Endothelial cell of umbilical vein (primary cell): Measurements from ENCODE around the gene MAMDC4. TPM values are rescaled to one million over a fixed set of nuclear protein-coding genes. Genes with fewer than 3 reads are reported as not detected.

Experiments used
- BruUV-seq: library from RNA; stranded (reverse); fragments of 400-500 nt; replicated peaks from 2 replicates; lab custom pipeline; 2021; lab: Mats Ljungman, UMichigan
- CTCF ChIA-PET: fragments of 300-600, 350-600 bp; sonication (Branson Sonifier 250); formaldehyde crosslinking; loops from one replicate; lab custom pipeline; 2021; ENCODE audit warnings: antibody characterized with exemption, inconsistent platforms; lab: Charles Lee
- POLR2A ChIA-PET: fragments of 300-600, 350-600 bp; sonication (Branson Sonifier 250); formaldehyde crosslinking; loops from one replicate; lab custom pipeline; 2021; ENCODE audit warnings: antibody characterized with exemption, inconsistent platforms; lab: Charles Lee
- DNase-seq: peaks from one replicate; pipeline ENCODE4 v3.0.0-alpha.2; 2011; ENCODE audit warnings: low read depth, low spot score
- FAIRE-seq: peaks from 2 replicates; lab custom pipeline; 2011; peaks lifted over from hg19 to GRCh38; lab: Jason Lieb, UNC
- H2AFZ ChIP-seq: 2 replicates; pipeline ENCODE4 v1.6.0; 2012; ENCODE audit warnings: low read depth, low read length, control low read depth, inconsistent platforms
- H3K27ac ChIP-seq: 2 replicates; pipeline ENCODE4 v1.5.1; 2011; ENCODE audit warnings: low read depth, mild to moderate bottlenecking, control low read depth, low read length, moderate library complexity; ENCODE audit not compliant: insufficient read depth
- H3K27me3 ChIP-seq, 2 experiments: 2 replicates each; pipeline versions ENCODE4 v1.6.0 to v1.6.1; 2011; ENCODE audit warnings: low read length in 2 of 2, mixed read lengths in 1 of 2; ENCODE audit not compliant: control insufficient read depth in 2 of 2, insufficient read depth in 2 of 2
- H3K36me3 ChIP-seq, 2 experiments: 2 replicates in 1 of 2; 3 replicates in 1 of 2; pipeline ENCODE4 v1.5.1; 2011; ENCODE audit warnings: low read length in 2 of 2, mild to moderate bottlenecking in 1 of 2, moderate library complexity in 1 of 2; ENCODE audit not compliant: control insufficient read depth in 2 of 2, insufficient read depth in 2 of 2; ENCODE audit errors: extremely low read depth in 1 of 2
- H3K4me1 ChIP-seq: 3 replicates; pipeline ENCODE4 v1.5.1; 2011; ENCODE audit warnings: mild to moderate bottlenecking, low read length; ENCODE audit not compliant: control insufficient read depth, insufficient read depth; ENCODE audit errors: extremely low read depth
- H3K4me2 ChIP-seq: 2 replicates; pipeline ENCODE4 v1.6.1; 2011; ENCODE audit warnings: low read length, control low read depth, mixed read lengths; ENCODE audit not compliant: insufficient read depth
- H3K4me3 ChIP-seq, 3 experiments: fragments of 200-600 bp in 1 of 3; sonication (generic), shearing (Covaris generic) in 1 of 3; replicated peaks in 1 of 3; 2 replicates each; pipeline ENCODE4 v1.5.1; 2011 to 2016; ENCODE audit warnings: control low read depth in 3 of 3, low read length in 3 of 3, mild to moderate bottlenecking in 2 of 3, inconsistent platforms in 1 of 3, low read depth in 1 of 3, moderate library complexity in 1 of 3; ENCODE audit not compliant: insufficient read depth in 1 of 3
- H3K79me2 ChIP-seq: 2 replicates; pipeline ENCODE4 v1.6.0; 2012; ENCODE audit warnings: low read length, inconsistent platforms; ENCODE audit not compliant: control insufficient read depth, insufficient read depth
- H3K9ac ChIP-seq: replicated peaks from 2 replicates; pipeline ENCODE3; 2011; ENCODE audit warnings: low read length, control low read depth; ENCODE audit not compliant: insufficient read depth; ENCODE audit errors: extremely low read depth
- H3K9me1 ChIP-seq: replicated peaks from 3 replicates; pipeline ENCODE4 v1.6.0; 2011; ENCODE audit warnings: mild to moderate bottlenecking, low read length; ENCODE audit not compliant: control insufficient read depth, insufficient read depth; ENCODE audit errors: extremely low read depth
- H3K9me3 ChIP-seq: replicated peaks from 2 replicates; pipeline ENCODE4 v1.5.1; 2012; ENCODE audit warnings: low read length, inconsistent platforms; ENCODE audit not compliant: control insufficient read depth, insufficient read depth
- H4K20me1 ChIP-seq: replicated peaks from 2 replicates; pipeline ENCODE3; 2011; ENCODE audit warnings: mild to moderate bottlenecking, low read length; ENCODE audit not compliant: control insufficient read depth, insufficient read depth; ENCODE audit errors: extremely low read depth
- CTCF ChIP-seq, 2 donors: IDR thresholded peaks; 1 replicate in 1 of 2; 2 replicates in 1 of 2; pipeline ENCODE4 v1.5.1; 2011; ENCODE audit warnings: low read length in 2 of 2, mild to moderate bottlenecking in 2 of 2, moderate library complexity in 2 of 2, control low read depth in 1 of 2, inconsistent platforms in 1 of 2, low read depth in 1 of 2; ENCODE audit not compliant: insufficient read depth in 1 of 2; ENCODE audit errors: extremely low read depth in 1 of 2
- EZH2 ChIP-seq: IDR thresholded peaks from 2 replicates; pipeline ENCODE4 v1.6.1; 2012; ENCODE audit warnings: borderline replicate concordance, low read depth, mild to moderate bottlenecking, moderate library complexity, low read length, inconsistent platforms; ENCODE audit not compliant: severe bottlenecking
- FOS ChIP-seq: IDR thresholded peaks from 2 replicates; pipeline ENCODE4 v1.6.1; 2011; ENCODE audit warnings: mild to moderate bottlenecking, low read length, moderate library complexity, borderline replicate concordance; ENCODE audit not compliant: insufficient read depth
- GATA2 ChIP-seq: IDR thresholded peaks from 2 replicates; pipeline ENCODE4 v1.7.0; 2011; ENCODE audit warnings: low read depth, mild to moderate bottlenecking, moderate library complexity, mixed read lengths, low read length; ENCODE audit not compliant: insufficient read length, insufficient read depth
- JUN ChIP-seq: IDR thresholded peaks from 2 replicates; pipeline ENCODE4 v1.6.1; 2011; ENCODE audit warnings: borderline replicate concordance, low read depth; ENCODE audit not compliant: insufficient read length, insufficient read depth
- MAX ChIP-seq: IDR thresholded peaks from 2 replicates; pipeline ENCODE4 v1.6.1; 2011; ENCODE audit not compliant: insufficient read depth, insufficient read length
- MYC ChIP-seq: IDR thresholded peaks from one replicate; pipeline ENCODE4 v1.6.1; 2011; ENCODE audit warnings: mild to moderate bottlenecking, low read depth, low read length
- POLR2A ChIP-seq: IDR thresholded peaks from 2 replicates; pipeline ENCODE4 v1.6.1; 2012; ENCODE audit warnings: low read depth, mild to moderate bottlenecking, control low read depth, low read length
- POLR2AphosphoS5 ChIP-seq: IDR thresholded peaks from 2 replicates; pipeline ENCODE4 v1.6.1; 2012; ENCODE audit warnings: low read depth, mild to moderate bottlenecking, control low read depth, low read length, moderate library complexity; ENCODE audit not compliant: insufficient read depth
- dilution Hi-C: fragments of 300-500 bp; cut with MboI; formaldehyde crosslinking; loops from one replicate; pipeline ENCODE4 v1.15.0; 2019; ENCODE audit warnings: low sequenced_read_pairs; ENCODE audit not compliant: extremely low pct_ligation_motif_present
- intact Hi-C: fragments of 100-400 bp; cut with micrococcal nuclease; formaldehyde crosslinking; loops from one replicate; pipeline ENCODE4 v1.10.0; 2022
- polyA plus RNA-seq, 4 experiments: library from polyadenylated mRNA; depleted of rRNA in 3 of 4; stranded (reverse) in 3 of 4; unstranded in 1 of 4; fragments of >200 nt; gene quantifications; 2 replicates each; pipeline versions ENCODE4 v1.2.1 to v1.2.3, GENCODE V29; 2011 to 2012; ENCODE audit warnings: missing spikeins in 1 of 4
- total RNA-seq: library from RNA; stranded (reverse); gene quantifications from 2 replicates; pipeline ENCODE4 v1.2.3, GENCODE V29; 2021

Gene MAMDC4
- total and polyA plus RNA-seq, 2 donors (not counting 3 experiments of a cell fraction or from before 2014, with no cell fraction given) = 3.6 to 7.2 TPM

GRCh38 chr9:136850866-136851775 is 1.0 kb upstream of the MAMDC4 start:
- no peaks in the 10 kb centered on the region for H3K9me3 ChIP-seq
- no peak overlapping the region for H3K4me2 ChIP-seq
- no peak overlapping the region for H3K9ac ChIP-seq
- no peak for FAIRE-seq
- H3K27ac ChIP-seq = no peak overlapping the region
- H3K36me3 ChIP-seq = no peaks in the 10 kb centered on the region
- no TSS peak for BruUV-seq
- no peaks in the 10 kb centered on the region for H3K9me1 ChIP-seq
- no peaks in the 10 kb centered on the region for H3K79me2 ChIP-seq
- dilution Hi-C loops (no loop called here), intact Hi-C loops (no loop called here)
- H3K4me3 ChIP-seq = no peak overlapping the region
- no peak for TF ChIP-seq JUN
- no peak for TF ChIP-seq FOS
- no peak for TF ChIP-seq CTCF (IDR thresholded peaks at IDR 0.05; ENCODE audit: extremely low read depth in 1 of 2, insufficient read depth in 1 of 2, low read depth in 1 of 2, low read length in 2 of 2)
- TF ChIP-seq GATA2 = no peak
- TF ChIP-seq MAX = no peak
- TF ChIP-seq MYC = no peak
- no peak for TF ChIP-seq POLR2A
- TF ChIP-seq EZH2 = no peak
- no peak for TF ChIP-seq POLR2AphosphoS5
- no peaks in the 10 kb centered on the region for H4K20me1 ChIP-seq
- ChIA-PET POLR2A (no interaction called here), CTCF (no interaction called here)
- no peak for DNase-seq
- H2AFZ ChIP-seq = no peak overlapping the region
- peaks cover 4 to 10% of the 10 kb centered on the region in 2 experiments for H3K27me3 ChIP-seq
- H3K4me1 ChIP-seq = peaks cover 10% of the 10 kb centered on the region
